Fibroblast of pulmonary artery (primary cell): ENCODE measurements around the gene SERGEF.

ENCODE experiments used
- DNase-seq: peaks from one replicate; pipeline ENCODE4 v3.0.0-alpha.2; 2010; ENCODE audit warnings: low read depth
- H3K4me3 ChIP-seq: replicated peaks from 2 replicates; pipeline ENCODE4 v1.5.1; 2011; ENCODE audit warnings: low read depth, mild to moderate bottlenecking, control low read depth, low read length, moderate library complexity
- CTCF ChIP-seq: IDR thresholded peaks from 2 replicates; pipeline ENCODE4 v1.5.1; 2011; ENCODE audit warnings: mild to moderate bottlenecking, control low read depth, low read length, inconsistent platforms; ENCODE audit errors: missing control alignments

Gene SERGEF

GRCh38 chr11:17777086-17777737 lies 235.6 kb downstream of the SERGEF start:
- H3K4me3 ChIP-seq, result no peak overlapping the region
- no peak for TF ChIP-seq CTCF
- DNase-seq, result no peak

GRCh38 chr11:17776212-17776875 lies 236.5 kb downstream of the SERGEF start:
- H3K4me3 ChIP-seq, result no peak overlapping the region
- no peak for TF ChIP-seq CTCF
- DNase-seq, result no peak

- TF ChIP-seq CTCF, result no peak
- no peak overlapping the region for H3K4me3 ChIP-seq
- DNase-seq, result no peak
Measured at GRCh38 chr11:17775507-17776211, 237.2 kb downstream of the SERGEF start.

GRCh38 chr11:17775035-17775348 lies 237.9 kb downstream of the SERGEF start:
- no peak for TF ChIP-seq CTCF

GRCh38 chr11:17774232-17775034 lies 238.4 kb downstream of the SERGEF start:
- H3K4me3 ChIP-seq, result no peak overlapping the region
- no peak for DNase-seq
- no peak for TF ChIP-seq CTCF

More at GRCh38 chr11:17775035-17775348, 237.9 kb downstream of the SERGEF start:
- DNase-seq, result no peak
- no peak overlapping the region for H3K4me3 ChIP-seq

- H3K4me3 ChIP-seq, result no peak overlapping the region
- TF ChIP-seq CTCF, result no peak
Measured at GRCh38 chr11:17773674-17774073, 239.2 kb downstream of the SERGEF start.

More at GRCh38 chr11:17773674-17774073, 239.2 kb downstream of the SERGEF start:
- DNase-seq, result no peak
